Right lobe of liver (tissue), 4 donors: ENCODE results near the gene KPNA1.

ENCODE experiments used
- POLR2A ChIP-seq: fragments of 450-650 bp; IDR thresholded peaks from one replicate; pipeline ENCODE4 v1.6.1; 2017; ENCODE audit warnings: antibody characterized with exemption, mild to moderate bottlenecking
- TF ChIP-seq, protein P1 (sequence below), 4 donors: fragments of 200-600 bp in 3 of 4; fragments of 450-650 bp in 1 of 4; IDR thresholded peaks; one replicate each; pipeline versions ENCODE4 v1.5.1 to v1.8.0; 2016 to 2022; ENCODE audit warnings: antibody characterized with exemption in 4 of 4, mild to moderate bottlenecking in 2 of 4
- donor health status: DM: no; HTN: no; CAD: no.
- donor health status: DM: no; HTN: no; CAD: no.
- donor health status: DM: no; HTN: yes; CAD: no.

DNA sequence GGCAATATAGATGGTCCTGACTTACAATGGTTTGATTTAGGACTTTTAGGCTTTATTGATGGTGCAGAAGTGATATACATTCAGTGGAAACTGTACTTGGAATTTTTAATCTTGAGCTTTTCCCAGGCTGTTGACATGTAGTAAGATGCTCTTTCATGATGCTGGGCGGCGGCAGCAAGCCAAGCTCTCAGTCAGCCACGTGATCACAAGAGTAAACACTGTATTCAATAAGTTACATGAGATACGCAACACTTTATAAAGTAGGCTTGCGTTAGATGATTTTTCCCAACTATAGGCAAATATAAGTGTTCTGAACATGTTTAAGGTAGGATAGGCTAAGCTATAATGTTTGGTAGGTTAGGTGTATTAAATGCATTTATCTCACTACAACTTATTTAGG lies 31.4 kb upstream of the KPNA1 start:
- TF ChIP-seq, protein P1, sequence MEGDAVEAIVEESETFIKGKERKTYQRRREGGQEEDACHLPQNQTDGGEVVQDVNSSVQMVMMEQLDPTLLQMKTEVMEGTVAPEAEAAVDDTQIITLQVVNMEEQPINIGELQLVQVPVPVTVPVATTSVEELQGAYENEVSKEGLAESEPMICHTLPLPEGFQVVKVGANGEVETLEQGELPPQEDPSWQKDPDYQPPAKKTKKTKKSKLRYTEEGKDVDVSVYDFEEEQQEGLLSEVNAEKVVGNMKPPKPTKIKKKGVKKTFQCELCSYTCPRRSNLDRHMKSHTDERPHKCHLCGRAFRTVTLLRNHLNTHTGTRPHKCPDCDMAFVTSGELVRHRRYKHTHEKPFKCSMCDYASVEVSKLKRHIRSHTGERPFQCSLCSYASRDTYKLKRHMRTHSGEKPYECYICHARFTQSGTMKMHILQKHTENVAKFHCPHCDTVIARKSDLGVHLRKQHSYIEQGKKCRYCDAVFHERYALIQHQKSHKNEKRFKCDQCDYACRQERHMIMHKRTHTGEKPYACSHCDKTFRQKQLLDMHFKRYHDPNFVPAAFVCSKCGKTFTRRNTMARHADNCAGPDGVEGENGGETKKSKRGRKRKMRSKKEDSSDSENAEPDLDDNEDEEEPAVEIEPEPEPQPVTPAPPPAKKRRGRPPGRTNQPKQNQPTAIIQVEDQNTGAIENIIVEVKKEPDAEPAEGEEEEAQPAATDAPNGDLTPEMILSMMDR (IDR thresholded peaks at IDR 0.05), result no peak
- no peak for TF ChIP-seq POLR2A
